Femur (tissue), 1 donor: ENCODE results near the gene KRT40.

Experiments
- DNase-seq: peaks from one replicate; pipeline ENCODE4 v3.0.0-alpha.2; 2017

Gene KRT40

GRCh38 chr17:40984226-40984625 is at the start of gene KRT40:
Gene KRT40 (minus strand): TSS chr17:40984326. CDS start chr17:40984273, 53 bp downstream.
- no peak for DNase-seq

- no peak for DNase-seq
These were observed 45.6 kb upstream of the KRT40 start, which contains the start of gene KRTAP1-4 for GRCh38 chr17:41029633-41030245. Gene KRTAP1-4 (minus strand): TSS chr17:41030195. CDS start chr17:41030078, 117 bp downstream.

- peak; percentile 34 for DNase-seq
These were observed 42.8 kb upstream of the KRT40 start, which contains the start of gene KRTAP1-5 for GRCh38 chr17:41026715-41027471. Gene KRTAP1-5 (minus strand): TSS chr17:41027208. CDS start chr17:41027155, 53 bp downstream.

- no peak for DNase-seq
These were observed 40.6 kb upstream of the KRT40 start for GRCh38 chr17:41024697-41025096.

- DNase-seq: no peak
These were observed 36.2 kb upstream of the KRT40 start for GRCh38 chr17:41020336-41020735.

- no peak for DNase-seq
These were observed 35.3 kb upstream of the KRT40 start for GRCh38 chr17:41019415-41019814.

GRCh38 chr17:41018541-41018940 is 34.4 kb upstream of the KRT40 start:
- no peak for DNase-seq

- no peak for DNase-seq
These were observed 32.6 kb upstream of the KRT40 start for GRCh38 chr17:41016578-41017215.

- no peak for DNase-seq
These were observed 31.3 kb upstream of the KRT40 start for GRCh38 chr17:41015454-41015853.

GRCh38 chr17:41013606-41014005 is 29.5 kb upstream of the KRT40 start:
- DNase-seq: peak; percentile 27

- no peak for DNase-seq
These were observed 29.1 kb upstream of the KRT40 start for GRCh38 chr17:41013181-41013580.

GRCh38 chr17:41012326-41013120 is 28.4 kb upstream of the KRT40 start:
- DNase-seq: no peak

GRCh38 chr17:41010441-41010840 is 26.3 kb upstream of the KRT40 start:
- no peak for DNase-seq

GRCh38 chr17:41009936-41010335 is 25.8 kb upstream of the KRT40 start:
- DNase-seq: no peak

GRCh38 chr17:41009301-41009760 is 25.2 kb upstream of the KRT40 start:
- DNase-seq: no peak

- DNase-seq: no peak
These were observed 24.7 kb upstream of the KRT40 start, which contains the start of gene KRTAP3-1 for GRCh38 chr17:41008811-41009210. Gene KRTAP3-1 (minus strand): TSS chr17:41009128. CDS start chr17:41009074, 54 bp downstream.

GRCh38 chr17:41004397-41004796 is 20.3 kb upstream of the KRT40 start:
- no peak for DNase-seq

- no peak for DNase-seq
These were observed 19.8 kb upstream of the KRT40 start for GRCh38 chr17:41003926-41004325.

- DNase-seq: no peak
These were observed 18.7 kb upstream of the KRT40 start for GRCh38 chr17:41002814-41003213.

GRCh38 chr17:41001795-41002194 is 17.7 kb upstream of the KRT40 start:
- DNase-seq: no peak

- DNase-seq: peak; percentile 28
These were observed 15.4 kb upstream of the KRT40 start, which contains the start of gene KRTAP3-2 for GRCh38 chr17:40999563-40999962. Gene KRTAP3-2 (minus strand): TSS chr17:40999906. CDS start chr17:40999853, 53 bp downstream.

GRCh38 chr17:40997361-40997760 is 13.2 kb upstream of the KRT40 start:
- no peak for DNase-seq

GRCh38 chr17:40996829-40997228 is 12.7 kb upstream of the KRT40 start:
- no peak for DNase-seq
